Measurements from ENCODE around the gene EFNA4.
A peak's percentile ranks its signal among the peaks of the same experiment; 100 is the strongest.

The EFNA4 gene

DNA sequence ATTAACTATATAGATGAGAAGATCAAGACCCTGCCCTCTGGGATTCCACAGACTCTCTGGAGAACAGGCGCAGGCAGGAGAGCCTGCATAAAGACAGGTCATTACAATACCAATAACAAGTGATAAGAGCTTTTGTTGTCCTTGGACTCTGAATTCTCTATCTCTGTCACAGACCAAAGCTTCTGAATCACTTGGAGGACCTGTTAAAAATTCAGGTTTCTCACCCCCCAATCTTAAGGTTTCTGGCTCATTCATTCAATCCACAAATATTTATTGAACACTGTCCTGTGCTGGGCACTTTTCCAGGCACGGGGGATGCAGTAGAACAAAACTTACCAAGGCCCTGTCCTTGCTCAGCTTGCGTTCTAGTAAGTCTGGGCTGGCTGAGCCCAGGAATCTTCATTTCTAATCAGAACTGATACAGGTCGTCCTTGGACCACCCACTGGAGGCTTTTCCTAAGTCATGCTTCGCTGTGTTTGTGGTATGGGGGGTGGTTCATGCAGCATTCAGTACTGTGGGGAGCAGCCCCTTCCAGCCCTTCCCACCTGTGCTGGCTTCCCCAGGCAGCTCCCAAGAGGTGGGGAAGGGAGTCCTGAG lies 1.4 kb downstream of the EFNA4 start:
- TF ChIP-seq, protein P1, sequence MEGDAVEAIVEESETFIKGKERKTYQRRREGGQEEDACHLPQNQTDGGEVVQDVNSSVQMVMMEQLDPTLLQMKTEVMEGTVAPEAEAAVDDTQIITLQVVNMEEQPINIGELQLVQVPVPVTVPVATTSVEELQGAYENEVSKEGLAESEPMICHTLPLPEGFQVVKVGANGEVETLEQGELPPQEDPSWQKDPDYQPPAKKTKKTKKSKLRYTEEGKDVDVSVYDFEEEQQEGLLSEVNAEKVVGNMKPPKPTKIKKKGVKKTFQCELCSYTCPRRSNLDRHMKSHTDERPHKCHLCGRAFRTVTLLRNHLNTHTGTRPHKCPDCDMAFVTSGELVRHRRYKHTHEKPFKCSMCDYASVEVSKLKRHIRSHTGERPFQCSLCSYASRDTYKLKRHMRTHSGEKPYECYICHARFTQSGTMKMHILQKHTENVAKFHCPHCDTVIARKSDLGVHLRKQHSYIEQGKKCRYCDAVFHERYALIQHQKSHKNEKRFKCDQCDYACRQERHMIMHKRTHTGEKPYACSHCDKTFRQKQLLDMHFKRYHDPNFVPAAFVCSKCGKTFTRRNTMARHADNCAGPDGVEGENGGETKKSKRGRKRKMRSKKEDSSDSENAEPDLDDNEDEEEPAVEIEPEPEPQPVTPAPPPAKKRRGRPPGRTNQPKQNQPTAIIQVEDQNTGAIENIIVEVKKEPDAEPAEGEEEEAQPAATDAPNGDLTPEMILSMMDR (IDR thresholded peaks at IDR 0.05; ENCODE audit: low read depth, low read length, missing control alignments) = no peak
- H3K4me3 ChIP-seq (ENCODE audit: low read depth, low read length) = peak overlapping the region; percentile 82
- in situ Hi-C loops (cut with HindIII; ENCODE audit: low sequenced_read_pairs) = loop anchor here (5.0 kb wide), 1 partner anchor 53 kb away; no protein-coding TSS in a partner anchor
- no peak for DNase-seq (ENCODE audit: low read depth)

DNA sequence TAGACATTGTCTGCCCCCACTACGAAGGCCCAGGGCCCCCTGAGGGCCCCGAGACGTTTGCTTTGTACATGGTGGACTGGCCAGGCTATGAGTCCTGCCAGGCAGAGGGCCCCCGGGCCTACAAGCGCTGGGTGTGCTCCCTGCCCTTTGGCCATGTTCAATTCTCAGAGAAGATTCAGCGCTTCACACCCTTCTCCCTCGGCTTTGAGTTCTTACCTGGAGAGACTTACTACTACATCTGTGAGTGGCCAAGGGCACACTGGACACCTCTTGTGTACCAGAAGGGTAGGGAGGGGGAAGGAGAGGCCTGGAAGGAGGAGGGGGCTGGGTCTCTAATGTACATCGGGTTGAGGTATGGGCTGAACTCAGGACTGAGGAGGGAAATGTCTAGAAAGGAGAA lies 3.2 kb downstream of the EFNA4 start:
- no peak for DNase-seq (ENCODE audit: low read depth)
- in situ Hi-C loops (cut with HindIII; ENCODE audit: low sequenced_read_pairs) = no loop called here
- no peak overlapping the region for H3K4me3 ChIP-seq (ENCODE audit: low read depth, low read length)
- TF ChIP-seq, protein P1 (IDR thresholded peaks at IDR 0.05; ENCODE audit: low read depth, low read length, missing control alignments) = no peak

DNA sequence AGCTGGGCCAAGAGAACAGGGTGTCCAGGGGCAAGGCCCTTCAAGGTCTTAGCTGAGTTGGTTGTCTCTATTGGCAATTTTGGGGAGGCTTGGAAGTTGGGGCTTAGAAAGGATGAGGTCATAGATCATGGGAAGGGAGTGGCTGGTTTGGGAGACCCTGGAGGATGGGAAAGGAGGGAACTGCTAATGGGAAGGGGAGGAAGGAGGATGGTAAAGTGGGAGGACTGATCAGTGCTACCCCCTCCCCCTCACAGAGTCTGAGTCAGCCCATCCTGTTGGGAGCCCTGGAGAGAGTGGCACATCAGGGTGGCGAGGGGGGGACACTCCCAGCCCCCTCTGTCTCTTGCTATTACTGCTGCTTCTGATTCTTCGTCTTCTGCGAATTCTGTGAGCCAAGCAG lies 5.1 kb downstream of the EFNA4 start:
- DNase-seq (ENCODE audit: low read depth) = no peak
- in situ Hi-C loops (cut with HindIII; ENCODE audit: low sequenced_read_pairs) = no loop called here
- TF ChIP-seq, protein P1 (IDR thresholded peaks at IDR 0.05; ENCODE audit: low read depth, low read length, missing control alignments) = no peak
- no peak overlapping the region for H3K4me3 ChIP-seq (ENCODE audit: low read depth, low read length)

DNA sequence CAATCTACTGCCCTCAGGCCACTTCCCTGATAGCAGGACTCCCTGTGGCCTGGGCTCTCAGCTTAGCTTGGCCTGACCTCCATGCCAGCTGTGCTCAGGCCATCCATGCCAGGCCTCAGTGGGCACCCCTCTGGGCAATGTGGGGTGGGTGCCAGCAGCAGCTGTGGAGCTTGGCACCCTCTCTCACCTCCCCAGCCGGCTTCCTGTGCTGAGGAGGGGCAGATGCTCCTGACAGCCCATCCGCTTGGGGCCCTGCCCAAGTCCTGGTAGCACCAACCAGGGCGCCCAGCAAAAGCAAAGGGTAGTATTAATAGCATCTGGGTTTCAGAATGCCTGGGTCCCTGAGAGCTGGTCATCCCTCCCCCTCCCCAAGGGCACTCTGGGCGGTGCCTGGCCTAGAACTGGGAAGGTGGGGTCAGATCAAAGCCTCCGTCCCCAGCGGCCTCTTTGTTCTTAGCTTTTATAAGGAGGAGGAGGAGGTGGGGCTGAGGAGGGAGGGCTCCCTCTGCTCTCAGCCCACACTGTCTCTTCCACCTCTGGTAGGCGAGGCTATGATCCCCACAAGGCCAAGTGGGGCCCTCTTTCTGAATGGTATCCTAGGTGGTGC lies 6.1 kb downstream of the EFNA4 start:
- no peak overlapping the region for H3K4me3 ChIP-seq (ENCODE audit: low read depth, low read length)
- TF ChIP-seq, protein P1 (IDR thresholded peaks at IDR 0.05; ENCODE audit: low read depth, low read length, missing control alignments) = no peak
- no peak for DNase-seq (ENCODE audit: low read depth)
- in situ Hi-C loops (cut with HindIII; ENCODE audit: low sequenced_read_pairs) = no loop called here

DNA sequence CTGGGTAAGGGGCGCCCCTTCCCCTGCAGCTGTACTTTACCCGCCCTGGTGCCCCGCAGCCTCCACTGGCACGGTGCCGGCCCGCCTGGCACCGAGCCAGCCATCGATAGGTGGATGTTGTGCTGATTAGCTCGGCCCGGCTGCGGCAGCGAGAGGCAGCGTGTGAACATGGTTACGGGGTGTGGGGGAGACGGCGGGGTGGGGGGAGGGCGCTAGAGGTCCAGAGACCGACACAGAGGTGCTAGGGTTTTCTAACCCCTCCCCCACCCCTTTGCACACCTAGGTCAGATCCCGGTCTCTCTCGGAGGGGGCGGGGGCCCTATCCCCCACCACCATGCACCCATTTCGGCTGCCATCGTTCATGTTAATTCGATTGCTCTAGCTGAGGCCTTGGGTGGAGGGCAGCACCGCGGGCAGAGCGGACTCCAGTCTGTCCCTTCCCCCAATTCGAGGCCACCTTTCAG lies 6.7 kb downstream of the EFNA4 start:
- TF ChIP-seq, protein P1 (IDR thresholded peaks at IDR 0.05; ENCODE audit: low read depth, low read length, missing control alignments) = no peak
- no peak for DNase-seq (ENCODE audit: low read depth)
- in situ Hi-C loops (cut with HindIII; ENCODE audit: low sequenced_read_pairs) = no loop called here
- H3K4me3 ChIP-seq (ENCODE audit: low read depth, low read length) = peak overlapping the region; percentile 41

DNA sequence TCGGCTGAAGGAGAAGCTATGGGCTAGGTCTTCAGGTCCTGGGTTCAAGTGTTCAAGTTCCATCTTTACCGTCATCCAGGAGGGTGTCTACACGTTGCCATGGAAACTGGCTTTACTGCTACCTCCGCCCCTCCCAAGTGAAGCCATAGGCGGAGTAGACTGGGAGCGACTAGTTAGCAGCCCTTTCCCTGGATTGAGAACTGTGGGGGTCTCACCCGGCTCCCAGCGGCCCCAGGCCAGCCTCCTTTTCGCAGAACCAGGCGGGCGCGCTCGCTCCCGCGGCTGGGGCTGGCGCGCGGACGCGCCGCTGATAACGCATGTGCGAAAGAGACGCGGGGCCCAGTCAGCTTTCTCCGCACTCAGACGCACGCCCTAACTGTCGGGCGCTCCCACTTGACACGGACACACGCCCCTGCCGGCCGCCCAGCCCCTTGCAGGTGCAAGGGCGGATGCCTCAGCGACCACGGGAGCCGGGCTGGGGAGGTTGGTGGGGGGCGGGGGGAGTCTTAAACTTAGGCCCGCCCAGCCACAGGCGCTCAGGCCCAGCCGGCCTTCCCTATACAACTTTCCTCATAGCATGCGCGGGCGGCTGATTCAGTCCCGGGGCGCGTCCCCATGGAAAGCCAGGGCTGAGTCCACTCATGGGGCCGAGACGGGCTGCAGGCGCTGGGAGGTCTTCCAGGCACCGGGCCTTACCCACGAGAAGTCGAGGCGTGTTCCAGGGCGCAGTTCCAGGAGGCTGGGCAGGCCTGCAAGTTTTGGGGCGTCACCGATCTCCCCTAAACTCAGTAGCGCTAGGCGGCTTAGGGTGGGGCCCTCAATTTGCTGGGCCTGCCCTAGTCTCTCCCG lies 7.4 kb downstream of the EFNA4 start:
- in situ Hi-C loops (cut with HindIII; ENCODE audit: low sequenced_read_pairs) = no loop called here
- no peak for DNase-seq (ENCODE audit: low read depth)
- H3K4me3 ChIP-seq (ENCODE audit: low read depth, low read length) = peak overlapping the region; percentile 41
- TF ChIP-seq, protein P1 (IDR thresholded peaks at IDR 0.05; ENCODE audit: low read depth, low read length, missing control alignments) = peak; percentile 27

All from astrocyte of the cerebellum (primary cell).